HG03095 (cell line): ENCODE measurements around the gene PTOV1.

Experiments
- ATAC-seq: cut with Tn5 transposase; IDR thresholded peaks from one replicate; pipeline ENCODE4 v1.9.1; 2021; ENCODE audit warnings: moderate library complexity; ENCODE audit not compliant: unreplicated experiment

The PTOV1 gene

DNA sequence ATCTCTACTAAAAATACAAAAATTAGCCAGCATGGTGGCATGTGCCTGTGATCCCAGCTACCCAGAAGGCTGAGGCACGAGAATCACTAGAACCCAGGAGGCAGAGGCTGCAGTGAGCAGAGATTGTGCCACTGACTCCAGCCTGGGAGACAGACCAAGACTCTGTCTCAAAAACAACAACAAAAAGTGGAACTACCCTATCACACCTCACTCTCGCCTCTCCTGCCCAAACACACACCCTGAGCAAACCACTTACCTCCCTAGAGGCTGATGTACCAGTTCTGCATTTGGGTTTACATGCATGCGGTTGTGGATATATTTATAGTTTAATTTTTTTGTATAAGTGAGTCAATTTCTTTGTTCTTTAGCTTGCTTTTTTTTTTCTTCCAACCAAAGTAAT, 7.7 kb upstream of the PTOV1 start:
- ATAC-seq: no peak

DNA sequence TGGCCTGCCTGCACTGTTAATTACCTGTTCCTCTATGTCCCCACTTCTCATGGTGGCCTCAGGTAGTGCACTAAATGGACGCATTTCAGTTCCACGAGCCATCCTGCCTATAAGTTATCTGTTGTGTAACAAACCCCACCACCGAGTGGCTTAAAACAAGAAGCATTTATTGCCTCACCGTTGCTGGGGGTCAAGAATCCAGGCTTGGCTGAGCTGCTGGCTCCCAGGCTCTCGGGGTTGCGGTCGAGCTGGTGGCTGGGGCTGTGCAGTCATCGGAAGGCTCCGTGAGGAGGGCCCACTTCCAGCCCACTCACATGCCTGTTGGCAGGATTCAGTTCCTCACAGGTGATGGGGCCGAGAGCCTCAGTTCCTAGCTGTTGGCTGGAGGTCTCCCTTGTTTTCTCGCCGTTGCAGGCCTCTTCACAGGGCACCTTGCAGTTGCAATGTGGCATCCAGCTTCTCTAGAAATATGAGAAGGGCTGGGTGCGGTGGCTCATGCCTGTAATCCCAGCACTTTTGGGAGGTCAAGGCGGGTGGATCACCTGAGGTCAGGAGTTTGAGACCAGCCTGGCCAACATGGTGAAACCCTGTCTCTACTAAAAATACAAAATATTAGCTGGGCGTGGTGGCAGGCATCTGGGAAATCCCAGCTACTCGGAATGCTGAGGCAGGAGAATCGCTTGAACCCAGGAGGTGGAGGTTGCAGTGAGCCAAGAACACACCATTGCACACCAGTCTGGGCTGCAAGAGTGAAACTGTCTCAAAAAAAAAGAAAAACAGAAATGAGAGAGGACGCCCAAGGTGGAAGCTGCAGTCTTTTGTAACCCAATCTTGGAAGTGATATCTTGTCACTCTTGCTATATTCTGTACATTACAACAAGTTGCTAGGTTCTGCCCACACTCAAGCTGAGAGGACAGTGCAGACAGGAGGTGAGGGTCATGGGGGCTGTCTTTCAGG, 6.5 kb upstream of the PTOV1 start:
- no peak for ATAC-seq

DNA sequence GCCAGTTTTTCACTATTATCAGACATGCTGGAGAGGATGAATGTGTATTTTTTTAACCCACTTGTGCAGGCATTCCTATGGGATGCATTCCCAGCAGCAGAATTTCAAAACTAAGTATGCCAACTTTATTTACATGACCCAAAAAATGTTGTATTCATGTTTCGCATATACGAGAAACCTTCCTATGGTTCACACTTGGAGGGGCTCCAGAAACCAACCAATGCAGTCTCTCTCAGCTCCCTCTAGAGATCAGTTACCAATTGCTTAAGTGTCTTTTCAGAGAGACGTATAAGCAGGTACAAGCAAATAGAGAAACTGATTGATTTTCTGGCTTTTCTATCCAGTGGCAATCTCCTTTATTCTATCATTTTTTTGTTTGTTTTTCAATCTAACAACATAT, 5.5 kb upstream of the PTOV1 start:
- ATAC-seq: no peak

DNA sequence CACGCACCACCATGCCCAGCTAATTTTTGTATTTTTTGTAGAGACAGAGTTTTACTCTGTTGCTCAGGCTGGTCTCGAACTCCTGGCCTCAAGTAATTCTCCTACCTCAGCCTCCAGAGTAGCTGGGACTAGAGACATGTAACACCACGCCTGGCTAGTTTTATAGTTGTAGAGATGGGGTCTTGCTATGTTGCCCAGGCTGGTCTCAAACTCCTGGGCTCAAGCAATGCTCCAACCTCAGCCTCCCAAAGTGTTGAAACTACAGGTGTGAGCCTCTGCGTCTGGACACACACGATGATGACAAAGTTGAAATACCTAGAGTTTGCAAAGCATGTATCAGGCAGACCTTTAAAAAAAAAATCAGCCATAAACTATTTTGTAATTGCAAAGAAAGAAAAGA, 4.6 kb upstream of the PTOV1 start:
- no peak for ATAC-seq

DNA sequence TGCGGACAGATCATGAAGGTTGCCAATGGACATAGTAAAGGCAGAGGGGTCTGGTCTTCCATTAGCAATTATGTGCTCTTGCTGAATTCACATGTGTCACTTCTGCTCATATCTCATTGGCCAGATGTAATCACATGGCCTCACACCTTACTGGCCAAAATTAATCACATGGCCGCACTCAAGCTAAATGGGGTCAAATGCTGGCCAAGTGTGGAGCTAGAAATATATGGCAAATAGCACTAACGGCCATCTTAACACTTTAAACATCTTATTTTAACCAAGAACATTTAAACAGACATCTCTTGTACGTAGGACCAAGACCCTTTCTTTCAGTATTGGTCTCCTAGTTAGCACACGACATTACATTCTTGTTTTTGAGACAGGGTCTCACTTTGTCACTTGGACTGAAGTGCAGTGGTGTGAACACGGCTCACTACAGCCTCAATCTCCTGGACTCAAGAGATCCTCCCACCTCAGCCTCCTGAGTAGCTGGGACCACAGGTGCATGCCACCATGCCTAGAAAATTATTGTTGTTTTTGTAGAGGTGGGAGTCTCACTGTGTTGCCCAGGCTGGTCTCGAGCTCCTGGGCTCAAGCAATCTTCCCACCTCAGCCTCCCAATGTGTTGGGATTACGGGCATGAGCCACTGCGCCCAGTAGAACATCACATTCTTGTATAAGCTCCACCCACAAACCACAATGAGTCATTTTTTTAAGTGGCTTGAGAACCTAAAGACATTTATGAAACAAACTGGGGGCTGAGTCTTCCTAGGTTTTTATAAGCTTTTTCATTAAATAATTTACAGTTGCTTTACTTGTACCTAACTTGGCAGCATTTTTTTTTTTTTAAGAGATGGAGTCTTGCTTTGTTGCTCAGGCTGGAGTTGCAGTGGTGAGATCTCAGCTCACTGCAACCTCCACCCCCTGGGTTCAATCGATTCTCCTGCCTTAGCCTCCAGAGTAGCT, 2.9 kb upstream of the PTOV1 start:
- ATAC-seq: no peak

DNA sequence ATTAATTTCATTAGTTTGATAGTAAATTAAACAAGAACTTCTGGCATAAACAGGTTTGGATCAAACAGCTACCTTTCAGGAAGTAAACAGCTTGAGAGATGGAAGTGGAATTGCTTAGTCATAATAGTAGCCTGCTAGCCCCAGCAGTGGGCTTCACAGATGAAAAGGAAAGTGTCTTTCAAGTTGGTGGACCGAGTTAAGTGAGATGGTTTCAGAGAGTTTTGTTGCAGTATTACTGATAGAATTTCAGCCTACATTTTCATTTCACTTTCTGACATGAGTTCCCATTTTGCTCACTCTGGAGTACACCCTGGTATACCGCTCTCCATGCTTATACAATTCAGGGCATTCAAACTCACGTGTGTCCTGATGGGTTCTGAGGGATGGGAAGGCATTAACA, 2.0 kb upstream of the PTOV1 start:
- ATAC-seq: no peak

DNA sequence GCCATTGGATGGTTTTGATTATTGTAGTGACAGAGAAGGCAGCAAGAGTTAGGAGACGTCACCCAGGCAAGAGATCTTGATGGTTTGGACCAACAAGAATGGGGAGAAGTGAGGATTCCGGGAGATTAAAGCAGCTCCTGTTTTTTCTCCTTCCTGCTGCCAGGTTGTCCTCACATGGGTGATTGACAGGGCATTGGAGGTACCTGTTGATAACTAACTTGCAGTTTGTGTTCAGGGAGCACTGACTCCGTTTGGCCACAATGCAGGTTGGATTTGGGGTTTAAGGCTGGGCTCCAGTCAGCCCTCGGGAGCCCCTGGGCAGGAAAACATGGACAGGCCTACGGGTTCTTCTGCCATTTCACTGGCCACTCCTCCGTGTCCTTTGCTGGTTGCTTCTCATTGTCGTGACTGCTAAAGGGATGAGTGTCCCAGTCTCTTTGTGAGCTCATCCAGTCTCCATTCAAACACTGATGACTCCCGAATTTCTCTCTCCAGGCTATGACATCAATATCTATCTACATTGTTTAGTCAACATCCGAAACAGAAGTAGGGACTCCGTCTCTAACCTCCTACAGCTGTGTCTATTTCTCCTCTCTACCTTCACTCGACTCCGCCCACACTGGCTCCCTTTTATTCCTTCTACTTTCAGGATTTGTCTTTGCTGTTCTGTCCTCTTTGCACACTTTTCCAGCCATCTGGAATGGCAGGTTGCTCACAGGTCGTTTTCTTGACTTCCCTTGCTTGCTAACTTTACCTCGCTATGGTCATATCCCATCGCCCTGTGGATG, 1.3 kb upstream of the PTOV1 start:
- ATAC-seq: no peak

DNA sequence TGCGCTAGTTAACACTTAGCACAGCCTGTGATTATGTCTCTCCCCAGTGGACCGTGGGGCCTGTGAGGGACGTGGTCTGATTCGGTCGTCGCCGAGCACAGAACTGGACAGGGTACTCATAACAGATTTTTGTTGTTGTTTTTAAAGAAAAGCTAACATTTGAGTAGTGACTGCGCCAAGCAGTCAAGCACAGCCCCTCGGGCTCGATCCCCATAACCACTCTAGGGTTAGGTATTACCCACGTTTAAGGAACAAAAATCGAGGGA, 805 bp upstream of the PTOV1 start:
- ATAC-seq: no peak

DNA sequence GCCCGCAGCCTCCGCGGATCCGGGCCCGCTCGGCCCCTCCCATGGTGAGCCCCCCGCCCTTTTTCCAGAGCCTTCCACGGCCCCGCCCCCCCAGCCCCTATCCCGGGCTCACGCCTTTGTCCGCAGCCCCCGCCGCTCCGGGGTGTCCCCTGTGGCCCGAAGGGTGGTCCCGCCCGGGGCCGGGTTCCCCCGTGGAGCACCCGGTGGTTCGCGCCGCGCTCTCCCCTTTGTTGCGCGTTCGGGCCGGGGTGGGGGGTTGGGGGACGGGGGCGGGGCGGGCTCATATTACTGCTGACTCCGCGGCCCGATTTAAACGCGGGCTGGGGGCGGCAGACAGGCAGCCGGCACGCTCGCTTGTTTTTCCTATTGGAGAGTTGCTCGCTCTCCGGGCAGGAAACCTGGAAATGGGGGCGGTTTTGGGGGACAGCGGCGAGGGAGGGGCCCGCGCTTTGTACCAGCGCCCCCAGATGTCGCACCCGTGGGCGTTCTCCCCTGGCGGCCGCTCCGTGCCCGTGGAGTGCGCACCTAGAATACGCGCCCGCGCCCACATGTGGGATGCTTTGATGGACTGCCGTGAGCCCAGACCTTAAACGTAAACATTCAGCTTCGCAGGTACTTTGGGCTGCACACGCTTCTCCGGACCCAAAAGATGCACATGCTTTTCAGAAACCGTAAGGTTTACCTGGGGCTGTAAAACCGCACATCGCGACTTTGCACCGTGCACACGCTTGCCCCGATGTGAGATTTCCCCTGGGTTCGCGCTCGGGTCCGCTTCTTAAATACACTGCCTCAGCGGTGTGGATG, 699 bp downstream of the PTOV1 start:
- no peak for ATAC-seq

DNA sequence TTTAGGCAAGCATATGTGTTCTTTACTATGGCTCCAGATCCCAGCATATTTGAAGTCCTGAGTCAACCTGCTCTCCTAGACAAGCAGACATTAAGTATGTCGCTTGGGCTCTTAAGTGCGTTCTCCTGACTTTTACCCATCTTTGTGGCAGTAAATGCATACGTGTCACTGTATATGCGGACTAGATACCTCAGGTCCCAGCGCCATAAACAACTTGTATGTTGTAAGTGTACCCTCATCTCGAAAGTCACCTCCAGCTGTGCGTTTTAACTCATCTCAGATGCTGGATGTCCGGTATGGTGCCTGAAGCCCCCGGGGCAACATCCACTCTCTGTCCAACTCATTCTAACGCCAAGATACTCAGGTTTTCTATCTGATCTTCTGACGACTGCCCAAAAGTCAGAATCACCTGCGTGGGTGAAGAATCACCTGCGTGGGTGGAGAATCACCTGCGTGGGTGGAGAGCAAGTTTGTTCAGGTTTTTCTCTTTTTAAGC, 1.7 kb downstream of the PTOV1 start:
- no peak for ATAC-seq

DNA sequence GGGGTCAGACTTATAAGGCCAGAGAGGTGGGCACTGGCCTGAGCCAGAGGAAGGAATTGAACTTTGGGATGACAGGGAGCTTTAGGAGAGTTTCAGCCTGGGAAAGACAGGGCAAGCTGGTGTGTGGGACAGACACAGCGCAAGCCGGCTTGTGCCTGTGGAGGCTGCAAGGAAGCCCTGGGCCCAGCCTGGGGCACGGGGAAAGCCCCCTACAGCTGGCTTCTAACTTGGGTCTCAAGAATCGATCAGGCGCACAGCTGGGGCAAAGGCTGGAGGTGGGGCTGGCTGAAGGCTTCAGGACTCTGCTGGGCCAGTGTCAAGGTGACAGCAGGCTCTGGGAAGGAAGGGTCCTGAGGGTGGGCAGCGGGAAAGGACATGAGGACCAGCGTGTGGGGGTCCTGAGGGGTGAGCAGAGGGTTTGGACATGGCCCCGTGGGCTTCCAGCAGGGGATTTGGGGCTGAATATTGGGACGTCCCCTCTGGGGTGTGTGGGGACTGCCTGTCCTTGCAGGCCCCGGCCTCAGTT, 3.0 kb downstream of the PTOV1 start:
- no peak for ATAC-seq

DNA sequence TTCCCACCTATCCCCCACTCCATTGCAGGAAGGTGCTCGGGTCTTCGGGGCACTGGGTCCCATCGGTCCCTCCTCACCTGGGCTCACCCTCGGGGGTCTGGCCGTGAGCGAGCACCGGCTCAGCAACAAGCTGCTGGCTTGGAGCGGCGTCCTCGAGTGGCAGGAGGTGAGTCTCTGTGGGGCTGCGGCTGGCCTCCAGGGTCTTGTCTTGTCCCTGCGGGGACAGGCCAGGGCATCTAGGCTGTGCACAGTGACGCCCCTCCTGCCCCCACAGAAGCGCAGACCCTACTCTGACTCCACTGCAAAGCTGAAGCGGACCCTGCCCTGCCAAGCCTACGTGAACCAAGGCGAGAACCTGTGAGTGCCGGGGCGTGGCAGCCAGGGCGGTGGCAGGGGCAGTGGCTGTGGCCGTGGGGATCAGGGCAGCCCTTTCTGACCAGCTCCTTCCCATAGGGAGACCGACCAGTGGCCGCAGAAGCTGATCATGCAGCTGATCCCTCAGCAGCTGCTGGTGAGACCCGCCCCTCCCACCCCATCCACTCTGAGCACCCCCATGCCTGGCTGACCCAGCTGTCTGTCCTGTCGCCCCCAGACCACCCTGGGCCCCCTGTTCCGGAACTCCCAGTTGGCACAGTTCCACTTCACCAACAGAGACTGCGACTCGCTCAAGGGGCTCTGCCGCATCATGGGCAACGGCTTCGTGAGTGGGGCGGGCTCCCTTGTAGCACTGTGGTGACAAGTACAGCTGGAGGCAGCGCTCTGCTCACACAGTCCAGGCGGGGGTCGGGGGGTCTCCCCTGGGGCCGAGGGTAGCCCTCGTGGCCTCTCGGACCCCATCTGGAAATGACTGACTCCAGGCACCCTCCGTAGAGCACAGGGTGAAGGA, 3.7 kb downstream of the PTOV1 start:
- ATAC-seq: no peak

DNA sequence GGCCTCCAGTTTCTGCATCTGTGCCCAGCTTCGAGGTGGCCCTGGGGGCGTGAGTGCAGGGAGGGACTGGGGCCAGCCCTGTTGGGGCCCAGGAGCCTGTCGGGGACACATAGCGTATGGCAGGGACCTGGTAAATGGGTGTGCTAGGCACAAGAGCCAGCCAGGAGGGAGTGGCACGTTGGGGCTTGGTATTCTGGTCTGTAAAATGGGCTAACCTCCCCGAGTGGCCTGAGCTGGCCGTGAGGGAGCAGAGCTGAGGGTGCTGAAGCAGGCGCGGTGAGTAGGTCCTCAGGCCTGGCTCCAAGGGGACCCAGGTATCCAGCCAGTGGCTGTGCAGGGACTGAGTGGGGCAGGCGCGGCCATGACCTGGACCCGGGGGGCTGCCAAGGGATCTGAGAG, 4.3 kb downstream of the PTOV1 start:
- ATAC-seq: no peak

DNA sequence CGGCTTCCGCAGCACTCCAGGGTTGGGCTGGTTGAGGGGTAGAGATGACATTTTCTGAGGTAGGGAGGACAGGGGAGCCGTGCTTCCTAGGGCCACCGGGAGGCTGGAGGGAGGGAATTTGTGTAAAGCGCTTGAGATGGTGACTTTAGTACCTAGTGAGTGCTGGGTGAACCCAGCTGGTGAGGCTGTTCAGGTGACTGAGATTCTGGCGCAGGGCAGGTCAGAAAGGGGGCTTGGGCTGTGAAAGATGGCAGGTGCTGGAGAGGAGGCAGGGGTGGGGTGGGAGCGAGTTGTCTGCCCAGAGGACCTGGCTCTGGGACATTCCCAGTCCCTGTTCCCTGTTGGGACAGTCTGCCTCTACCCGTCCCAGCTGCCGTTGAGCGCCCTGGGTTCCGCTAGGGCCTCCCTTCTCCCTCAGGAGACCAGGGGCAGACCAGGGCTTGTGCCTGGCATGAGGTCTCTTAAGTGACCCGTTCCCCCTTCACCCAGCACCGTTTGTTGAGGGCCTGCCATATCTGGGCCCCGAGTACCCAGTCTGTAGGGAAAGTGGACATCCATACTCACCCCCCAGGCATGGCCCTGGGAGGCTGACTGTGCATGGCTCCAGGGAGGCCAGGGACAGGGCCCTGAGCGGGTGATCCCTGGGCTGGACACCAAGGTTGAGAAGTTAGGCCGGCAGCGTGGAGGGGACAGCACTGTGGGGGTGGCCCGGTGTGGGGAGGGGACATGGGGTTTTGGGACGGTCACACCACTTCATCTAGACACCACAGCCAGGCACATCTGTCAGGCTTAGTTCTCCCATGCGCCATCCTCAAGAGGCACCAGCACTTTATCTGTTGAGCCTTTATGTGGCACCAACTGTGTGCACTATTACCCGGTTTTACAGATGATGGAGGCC, 5.0 kb downstream of the PTOV1 start:
- no peak for ATAC-seq

DNA sequence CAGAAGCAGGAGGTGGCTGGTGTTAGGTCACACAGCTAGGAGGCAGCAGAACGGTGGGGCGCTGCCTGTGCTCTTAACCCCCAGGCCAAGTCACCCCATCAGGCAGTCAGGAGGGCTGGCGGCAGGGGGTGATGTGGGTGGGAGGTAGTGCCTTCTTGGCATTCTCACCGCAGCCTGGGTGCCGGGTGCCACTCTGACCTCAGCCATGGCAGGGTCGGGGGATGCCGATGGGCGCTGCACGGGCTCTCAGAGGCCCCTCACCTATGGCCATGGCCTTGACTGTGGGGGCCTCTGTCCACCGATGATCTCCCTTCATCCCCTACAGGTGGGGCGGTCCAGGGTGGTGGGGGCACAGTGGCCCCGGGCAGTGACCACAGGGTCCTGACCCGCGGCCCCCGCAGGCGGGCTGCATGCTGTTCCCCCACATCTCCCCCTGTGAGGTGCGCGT, 5.6 kb downstream of the PTOV1 start:
- ATAC-seq: no peak

DNA sequence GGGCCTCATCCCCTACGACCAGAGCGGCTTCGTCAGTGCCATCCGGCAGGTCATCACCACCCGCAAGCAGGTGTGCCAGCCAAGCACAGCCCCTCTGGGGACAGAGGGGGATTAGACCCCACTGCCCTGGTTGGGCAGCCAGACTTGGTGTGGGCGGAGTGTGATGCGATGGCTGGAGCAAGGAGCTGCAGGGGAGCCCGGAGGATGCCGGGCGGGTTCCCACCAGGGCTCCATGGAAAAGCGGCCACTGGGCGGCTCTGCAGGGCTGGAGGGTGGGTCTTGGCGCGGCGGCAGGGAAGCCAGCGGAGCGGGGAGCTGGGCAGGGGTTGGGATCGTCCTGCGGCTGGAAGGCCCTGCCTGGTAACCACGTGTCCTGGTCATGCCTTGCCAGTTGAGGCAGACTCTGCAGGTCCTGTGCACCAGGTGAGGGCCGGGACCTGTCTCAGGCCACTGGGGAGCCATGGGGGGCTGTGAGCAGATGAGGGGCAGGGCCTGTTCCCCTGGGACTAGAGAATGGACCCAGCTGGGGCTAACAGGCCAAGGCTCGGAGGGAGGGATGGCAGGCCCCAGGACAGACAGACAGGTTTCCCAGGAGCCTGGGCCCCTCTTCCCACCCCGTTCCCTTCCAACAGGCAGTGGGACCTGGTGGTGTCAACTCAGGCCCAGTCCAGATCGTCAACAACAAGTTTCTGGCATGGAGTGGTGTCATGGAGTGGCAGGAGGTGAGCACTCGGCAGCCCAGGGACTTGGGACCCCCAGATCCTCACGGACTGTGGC, 6.3 kb downstream of the PTOV1 start:
- ATAC-seq: no peak

DNA sequence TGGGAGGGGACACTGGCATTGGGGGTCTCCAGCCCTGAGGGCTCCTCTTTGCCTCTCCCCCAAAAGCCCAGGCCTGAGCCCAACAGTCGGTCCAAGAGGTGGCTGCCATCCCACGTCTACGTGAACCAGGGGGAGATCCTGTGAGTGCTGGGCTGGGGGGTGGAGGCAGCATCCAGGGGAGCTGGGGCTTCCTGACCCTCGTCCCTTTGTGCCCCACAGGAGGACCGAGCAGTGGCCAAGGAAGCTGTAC, 6.8 kb downstream of the PTOV1 start:
- no peak for ATAC-seq
